ENCODE results near the gene APBB3. TPM values are rescaled to one million over a fixed set of nuclear protein-coding genes. Genes with fewer than 3 reads are reported as not detected.

Gene APBB3
- total RNA-seq, 1 experiment from 2014 or later = 15.7 TPM

DNA sequence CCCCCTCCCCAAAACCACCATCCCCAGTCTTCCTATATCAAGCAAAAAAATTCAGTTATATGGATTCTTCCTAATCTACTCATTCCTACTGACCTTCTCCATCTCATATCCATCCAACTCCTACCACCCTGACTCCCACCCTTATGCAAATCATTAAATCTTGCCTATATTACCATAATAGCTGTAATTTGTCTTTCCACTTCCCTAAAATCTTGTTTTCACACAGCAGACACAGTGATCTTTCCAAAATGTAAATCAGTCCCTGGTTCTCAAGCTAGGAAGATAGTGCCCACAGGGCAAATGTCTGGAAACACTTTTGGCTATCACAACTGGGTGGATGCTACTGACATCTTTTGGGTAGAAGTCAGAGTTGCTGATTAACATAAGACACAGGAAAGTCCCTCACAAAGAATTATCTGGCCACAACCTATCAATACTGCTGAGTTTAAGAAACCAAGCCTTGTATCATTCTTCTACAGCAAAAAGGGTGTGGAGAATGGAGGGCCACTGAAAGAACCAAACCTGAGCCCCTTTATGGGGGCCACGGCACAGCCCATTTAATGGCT lies 8.6 kb downstream of the APBB3 start:
- TF ChIP-seq, protein P1, sequence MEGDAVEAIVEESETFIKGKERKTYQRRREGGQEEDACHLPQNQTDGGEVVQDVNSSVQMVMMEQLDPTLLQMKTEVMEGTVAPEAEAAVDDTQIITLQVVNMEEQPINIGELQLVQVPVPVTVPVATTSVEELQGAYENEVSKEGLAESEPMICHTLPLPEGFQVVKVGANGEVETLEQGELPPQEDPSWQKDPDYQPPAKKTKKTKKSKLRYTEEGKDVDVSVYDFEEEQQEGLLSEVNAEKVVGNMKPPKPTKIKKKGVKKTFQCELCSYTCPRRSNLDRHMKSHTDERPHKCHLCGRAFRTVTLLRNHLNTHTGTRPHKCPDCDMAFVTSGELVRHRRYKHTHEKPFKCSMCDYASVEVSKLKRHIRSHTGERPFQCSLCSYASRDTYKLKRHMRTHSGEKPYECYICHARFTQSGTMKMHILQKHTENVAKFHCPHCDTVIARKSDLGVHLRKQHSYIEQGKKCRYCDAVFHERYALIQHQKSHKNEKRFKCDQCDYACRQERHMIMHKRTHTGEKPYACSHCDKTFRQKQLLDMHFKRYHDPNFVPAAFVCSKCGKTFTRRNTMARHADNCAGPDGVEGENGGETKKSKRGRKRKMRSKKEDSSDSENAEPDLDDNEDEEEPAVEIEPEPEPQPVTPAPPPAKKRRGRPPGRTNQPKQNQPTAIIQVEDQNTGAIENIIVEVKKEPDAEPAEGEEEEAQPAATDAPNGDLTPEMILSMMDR (IDR thresholded peaks at IDR 0.05; ENCODE audit: unreplicated experiment) = no peak
- Mint-ChIP-seq H3K4me1 (ENCODE audit: low read depth, unreplicated experiment) (peaks cover 46% of the 10 kb centered on the region), H3K9me3 (ENCODE audit: low read depth, unreplicated experiment) (no peaks in the 10 kb centered on the region), H3K27ac (ENCODE audit: unreplicated experiment) (peak overlapping the region; percentile 92), H3K36me3 (ENCODE audit: insufficient read depth, unreplicated experiment) (peaks cover 59% of the 10 kb centered on the region), H3K4me3 (ENCODE audit: low read depth, unreplicated experiment) (peak overlapping the region; percentile 90), H3K27me3 (ENCODE audit: unreplicated experiment) (no peaks in the 10 kb centered on the region)
- DNase-seq = no peak
- BruUV-seq (replicated peaks) = no TSS peak
- CTCF ChIA-PET = no interaction called here
- intact Hi-C loops (cut with micrococcal nuclease; ENCODE audit: unreplicated experiment) = loop anchor here (2.0 to 10.0 kb wide), 2 partner anchors 83 to 159 kb away; partner anchors contain the start of gene TMCO6

DNA sequence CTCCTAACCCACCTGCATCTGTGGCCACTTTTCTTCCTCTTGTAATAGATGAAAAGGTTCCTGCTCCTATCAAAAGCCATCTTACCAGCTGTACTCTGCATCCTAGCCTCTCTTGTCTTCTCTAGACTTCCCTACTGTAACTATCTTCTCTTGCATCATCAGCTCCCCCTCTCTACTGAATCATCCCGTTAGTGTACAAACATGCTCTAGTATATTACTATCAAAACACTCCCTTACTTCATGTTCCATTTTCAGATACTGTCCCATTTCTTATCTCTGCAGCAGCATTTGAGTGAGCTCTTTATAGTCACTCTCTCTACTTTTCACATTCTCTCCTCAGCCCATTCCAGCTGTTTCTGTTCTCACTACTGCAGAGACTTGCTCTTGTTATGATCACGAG lies 9.9 kb downstream of the APBB3 start:
- H3K9me3 Mint-ChIP-seq (ENCODE audit: low read depth, unreplicated experiment) = no peaks in the 10 kb centered on the region
- H3K27ac Mint-ChIP-seq (ENCODE audit: unreplicated experiment) = peak overlapping the region; percentile 34
- TF ChIP-seq, protein P1 (IDR thresholded peaks at IDR 0.05; ENCODE audit: unreplicated experiment) = no peak
- DNase-seq = no peak
- peaks cover 73% of the 10 kb centered on the region for H3K36me3 Mint-ChIP-seq (ENCODE audit: insufficient read depth, unreplicated experiment)
- CTCF ChIA-PET = interaction anchor here (0.6 kb wide), 1 partner anchor 963 kb away, joined by 3 read pairs; no protein-coding TSS in a partner anchor
- H3K4me3 Mint-ChIP-seq (ENCODE audit: low read depth, unreplicated experiment) = no peak overlapping the region
- peaks cover 52% of the 10 kb centered on the region for H3K4me1 Mint-ChIP-seq (ENCODE audit: low read depth, unreplicated experiment)
- intact Hi-C loops (cut with micrococcal nuclease; ENCODE audit: unreplicated experiment) = loop anchor here (10.0 kb wide), 1 partner anchor 160 kb away; no protein-coding TSS in a partner anchor
- H3K27me3 Mint-ChIP-seq (ENCODE audit: unreplicated experiment) = no peaks in the 10 kb centered on the region
- no TSS peak for BruUV-seq (replicated peaks)

DNA sequence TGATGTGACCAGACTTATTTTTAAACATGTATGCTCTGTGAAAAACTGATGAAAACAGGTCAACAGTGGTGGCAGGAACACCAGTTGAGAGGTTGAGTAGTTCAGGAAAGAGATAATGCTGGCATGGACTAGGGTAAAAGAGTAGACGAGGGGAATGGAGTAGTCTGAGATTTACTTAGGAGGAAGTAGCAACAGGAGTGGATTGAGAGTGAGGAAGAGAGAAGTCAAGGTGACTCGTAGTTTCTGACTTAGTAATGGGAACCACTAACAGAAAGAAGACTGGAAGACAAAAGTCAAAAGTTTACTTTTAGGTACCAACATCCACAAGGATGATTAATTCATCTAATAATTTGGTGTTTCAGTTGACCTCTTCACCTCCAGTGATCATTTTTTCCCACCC lies 10.7 kb downstream of the APBB3 start:
- no peak for DNase-seq

DNA sequence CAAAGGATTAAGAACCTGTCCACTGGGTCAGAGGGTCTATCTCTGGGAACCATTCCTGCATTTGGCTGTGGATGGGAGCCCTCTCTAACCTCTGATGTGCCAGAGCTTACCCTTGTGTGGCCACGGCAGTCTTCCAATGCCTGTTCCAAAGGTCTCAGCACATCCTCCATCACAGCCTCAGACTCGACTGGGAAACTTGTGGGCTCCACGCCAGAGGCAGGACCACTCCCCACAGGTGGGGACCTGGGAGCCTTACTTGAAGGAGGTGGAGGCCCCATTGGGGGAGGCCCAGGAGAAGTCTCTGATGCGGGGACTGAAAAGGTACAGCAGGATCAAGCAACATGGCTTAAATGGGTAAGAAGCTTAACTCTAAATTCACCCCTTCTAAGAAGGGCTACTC lies 12.5 kb downstream of the APBB3 start:
- Mint-ChIP-seq H3K27ac (ENCODE audit: unreplicated experiment) (peak overlapping the region; percentile 6), H3K4me1 (ENCODE audit: low read depth, unreplicated experiment) (peaks cover 58% of the 10 kb centered on the region), H3K4me3 (ENCODE audit: low read depth, unreplicated experiment) (no peak overlapping the region), H3K9me3 (ENCODE audit: low read depth, unreplicated experiment) (no peaks in the 10 kb centered on the region), H3K36me3 (ENCODE audit: insufficient read depth, unreplicated experiment) (peaks cover 86% of the 10 kb centered on the region), H3K27me3 (ENCODE audit: unreplicated experiment) (no peaks in the 10 kb centered on the region)
- CTCF ChIA-PET = interaction anchor here (0.7 kb wide), 1 partner anchor 8 kb away, joined by 3 read pairs; no protein-coding TSS in a partner anchor
- no peak for DNase-seq
- intact Hi-C loops (cut with micrococcal nuclease; ENCODE audit: unreplicated experiment) = loop anchor here (10.0 kb wide), 1 partner anchor 163 kb away; no protein-coding TSS in a partner anchor
- no TSS peak for BruUV-seq (replicated peaks)
- TF ChIP-seq, protein P1 (IDR thresholded peaks at IDR 0.05; ENCODE audit: unreplicated experiment) = no peak

More for the DNA sequence above, 10.7 kb downstream of the APBB3 start:
- no TSS peak for BruUV-seq (replicated peaks)
- Mint-ChIP-seq H3K27ac (ENCODE audit: unreplicated experiment) (peak overlapping the region; percentile 34), H3K4me1 (ENCODE audit: low read depth, unreplicated experiment) (peaks cover 60% of the 10 kb centered on the region), H3K36me3 (ENCODE audit: insufficient read depth, unreplicated experiment) (peaks cover 81% of the 10 kb centered on the region), H3K4me3 (ENCODE audit: low read depth, unreplicated experiment) (no peak overlapping the region), H3K9me3 (ENCODE audit: low read depth, unreplicated experiment) (no peaks in the 10 kb centered on the region), H3K27me3 (ENCODE audit: unreplicated experiment) (no peaks in the 10 kb centered on the region)
- TF ChIP-seq, protein P1 (IDR thresholded peaks at IDR 0.05; ENCODE audit: unreplicated experiment) = no peak
- intact Hi-C loops (cut with micrococcal nuclease; ENCODE audit: unreplicated experiment) = loop anchor here (10.0 kb wide), 1 partner anchor 161 kb away; no protein-coding TSS in a partner anchor
- CTCF ChIA-PET = no interaction called here
